C4-2B (cell line): ENCODE data around the gene GPR141.

Source experiments
- H3K27ac ChIP-seq: fragments of 450-650 bp; 2 replicates; pipeline ENCODE4 v1.5.1; 2017
- CTCF ChIP-seq: fragments of 450-650 bp; conservative IDR thresholded peaks from 2 replicates; pipeline ENCODE4 v1.5.1; 2017; ENCODE audit warnings: mild to moderate bottlenecking
- ZFX ChIP-seq: fragments of 450-650 bp; IDR thresholded peaks from 2 replicates; pipeline ENCODE4 v1.6.1; 2017

Gene GPR141

GRCh38 chr7:37756797-37757551, 73.4 kb downstream of the GPR141 start:
- no peak for TF ChIP-seq ZFX
- TF ChIP-seq CTCF = no peak
- H3K27ac ChIP-seq = no peak overlapping the region

- H3K27ac ChIP-seq = no peak overlapping the region
- TF ChIP-seq CTCF (no peak), ZFX (no peak)
These were observed 74.0 kb downstream of the GPR141 start for GRCh38 chr7:37757563-37757962.

GRCh38 chr7:37758501-37759045, 75.0 kb downstream of the GPR141 start:
- no peak overlapping the region for H3K27ac ChIP-seq
- TF ChIP-seq CTCF (no peak), ZFX (no peak)

GRCh38 chr7:37759526-37759925, 76.0 kb downstream of the GPR141 start:
- no peak for TF ChIP-seq CTCF
- no peak for TF ChIP-seq ZFX
- no peak overlapping the region for H3K27ac ChIP-seq

- no peak for TF ChIP-seq CTCF
- H3K27ac ChIP-seq = no peak overlapping the region
These were observed 81.9 kb downstream of the GPR141 start for GRCh38 chr7:37765421-37765829.

GRCh38 chr7:37765872-37766525, 82.4 kb downstream of the GPR141 start:
- H3K27ac ChIP-seq = no peak overlapping the region
- no peak for TF ChIP-seq ZFX
- no peak for TF ChIP-seq CTCF

- TF ChIP-seq ZFX (no peak), CTCF (no peak)
- no peak overlapping the region for H3K27ac ChIP-seq
These were observed 85.0 kb downstream of the GPR141 start for GRCh38 chr7:37768611-37769010.
